NCI-H2029 treated with DMSO at 0.1 percent for 48 hours (cell line): Measurements from ENCODE around the gene VAV2.

Experiments
- DNase-seq: peaks from one replicate; lab custom pipeline; 2025; lab: John Stamatoyannopoulos, UW

VAV2 gene

DNA sequence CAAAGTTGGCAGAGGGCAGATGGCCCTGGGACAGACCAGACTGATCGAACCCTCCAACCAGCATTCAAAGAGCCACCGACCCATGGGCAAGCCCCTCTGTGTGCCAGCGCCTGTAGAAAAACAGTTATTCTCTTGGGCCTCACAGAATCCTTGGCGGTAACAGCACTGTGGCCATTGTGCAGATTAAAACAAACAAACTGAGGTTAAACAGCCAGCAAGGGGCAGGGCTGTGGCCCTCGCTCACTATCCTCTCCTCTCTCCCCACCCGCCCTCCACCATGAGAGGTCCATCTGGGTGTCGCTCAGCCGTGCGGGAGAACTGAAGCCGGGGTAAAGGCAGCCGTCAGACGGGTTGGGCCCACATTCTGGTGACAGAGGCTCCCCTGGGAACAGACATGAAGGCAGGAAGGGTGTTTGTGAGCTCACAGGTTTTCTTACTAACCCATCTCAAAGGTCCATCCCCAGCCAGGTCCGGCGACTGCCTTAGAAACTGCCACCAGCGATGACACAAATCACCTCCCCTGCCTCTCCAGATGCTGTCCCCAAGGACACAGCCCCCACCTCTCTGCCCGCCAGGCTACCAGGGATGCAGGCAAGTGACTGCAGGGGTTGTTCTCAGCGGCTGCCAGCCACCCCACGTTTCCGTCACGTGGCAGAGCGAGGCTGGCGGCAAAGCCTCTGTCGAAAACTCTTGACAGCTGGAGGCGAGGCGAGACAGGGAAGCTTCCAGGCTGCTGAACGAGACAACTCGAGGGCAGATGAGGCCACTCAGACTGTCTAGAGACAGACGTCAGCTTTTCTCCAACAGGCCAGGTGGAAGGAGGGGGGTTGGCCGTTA is 178.2 kb downstream of the VAV2 start:
- no peak for DNase-seq

DNA sequence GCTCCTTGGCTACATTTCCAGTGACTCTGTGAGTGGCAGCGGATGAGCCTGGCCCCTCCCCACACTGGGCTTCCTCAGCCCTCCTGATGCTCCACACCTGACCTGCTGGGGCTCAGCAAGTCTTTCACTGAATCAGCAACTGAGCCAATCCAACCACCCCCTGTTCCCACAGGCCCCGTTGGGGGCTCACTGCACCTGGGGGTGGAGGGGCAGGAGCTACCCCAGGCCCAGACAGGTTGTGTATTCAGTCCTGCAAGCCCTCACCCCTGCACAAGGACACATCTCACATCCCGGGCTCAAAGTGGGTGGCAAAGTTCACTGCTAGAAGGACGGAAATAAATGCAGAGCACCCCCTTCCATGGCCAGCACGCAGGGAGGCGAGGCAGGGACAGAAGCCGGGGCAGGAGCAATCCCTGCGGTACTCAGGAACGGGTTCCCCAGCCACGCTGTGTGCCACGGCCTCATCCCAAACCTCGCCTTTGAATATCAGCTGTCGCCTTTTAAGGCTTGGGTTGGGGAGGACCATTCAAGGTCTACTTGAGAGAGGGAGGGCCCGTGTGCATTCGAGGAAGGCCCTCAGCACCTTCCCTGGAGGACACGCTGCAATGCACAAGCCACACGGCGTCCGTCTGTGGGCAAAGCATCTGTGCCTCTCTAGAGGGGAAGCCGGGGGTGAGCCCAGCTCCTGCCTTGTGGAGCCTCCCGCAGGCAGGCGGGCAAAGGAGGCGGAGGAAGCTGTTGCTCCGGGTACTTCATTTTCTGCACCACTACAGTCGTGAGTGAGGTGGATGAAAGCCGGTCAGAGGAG is 179.0 kb downstream of the VAV2 start:
- no peak for DNase-seq

DNA sequence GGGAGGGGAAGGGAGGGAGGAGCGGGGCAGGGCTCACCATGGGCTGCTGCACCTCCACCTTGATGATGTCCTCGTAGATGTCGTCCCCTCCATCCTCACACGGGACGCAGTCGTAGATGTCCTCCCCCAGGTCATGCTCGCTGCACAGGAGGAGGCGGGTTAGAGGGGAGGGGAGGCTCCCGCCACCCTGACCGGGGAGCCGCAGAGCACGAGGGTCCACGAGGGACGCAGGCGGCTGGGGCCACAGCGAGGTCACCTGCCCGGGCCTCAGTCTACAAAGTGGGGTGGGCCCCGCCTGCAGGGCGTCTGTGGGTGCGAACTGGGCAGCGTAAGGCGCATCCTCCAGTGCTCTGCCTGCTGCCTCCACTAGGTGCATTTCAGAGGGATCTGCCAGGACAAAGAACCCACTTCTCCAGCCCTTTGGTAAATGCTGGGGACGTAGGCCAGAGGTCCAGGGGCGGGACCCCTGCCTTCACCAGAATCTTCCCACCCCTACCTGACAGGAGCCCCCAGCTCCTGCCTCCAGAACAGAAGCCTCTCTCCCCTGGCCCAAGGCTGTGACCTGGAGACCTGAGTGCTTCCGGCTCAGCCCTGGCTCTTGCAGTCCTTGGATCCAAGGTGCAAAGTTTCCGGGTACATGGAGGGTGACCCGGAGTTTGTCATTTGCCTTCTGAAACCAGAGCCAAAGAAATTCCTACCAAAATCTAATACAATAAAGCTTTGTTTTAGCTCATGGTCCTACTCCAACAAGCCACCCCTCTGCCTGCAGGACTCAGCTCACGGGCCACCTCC is 179.9 kb downstream of the VAV2 start:
- no peak for DNase-seq

DNA sequence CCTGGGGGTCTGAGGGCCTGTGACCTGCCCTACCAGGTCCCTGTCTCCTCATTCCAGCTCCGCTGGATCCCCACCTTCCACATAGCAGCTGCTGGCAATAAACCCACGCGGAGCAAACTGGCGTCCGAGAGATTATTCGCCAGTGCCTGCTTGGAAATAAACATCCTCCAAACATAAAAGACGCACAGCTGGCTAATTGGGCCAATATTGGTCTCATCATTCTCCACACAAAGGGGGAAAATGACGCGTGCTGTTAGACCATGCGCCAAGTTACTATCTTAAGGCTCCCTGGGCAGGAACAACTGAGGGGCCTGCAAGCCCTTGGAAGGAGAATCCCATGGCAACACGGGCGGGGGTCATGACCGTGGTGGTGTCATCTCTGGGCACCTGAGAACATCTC is 180.7 kb downstream of the VAV2 start:
- no peak for DNase-seq

DNA sequence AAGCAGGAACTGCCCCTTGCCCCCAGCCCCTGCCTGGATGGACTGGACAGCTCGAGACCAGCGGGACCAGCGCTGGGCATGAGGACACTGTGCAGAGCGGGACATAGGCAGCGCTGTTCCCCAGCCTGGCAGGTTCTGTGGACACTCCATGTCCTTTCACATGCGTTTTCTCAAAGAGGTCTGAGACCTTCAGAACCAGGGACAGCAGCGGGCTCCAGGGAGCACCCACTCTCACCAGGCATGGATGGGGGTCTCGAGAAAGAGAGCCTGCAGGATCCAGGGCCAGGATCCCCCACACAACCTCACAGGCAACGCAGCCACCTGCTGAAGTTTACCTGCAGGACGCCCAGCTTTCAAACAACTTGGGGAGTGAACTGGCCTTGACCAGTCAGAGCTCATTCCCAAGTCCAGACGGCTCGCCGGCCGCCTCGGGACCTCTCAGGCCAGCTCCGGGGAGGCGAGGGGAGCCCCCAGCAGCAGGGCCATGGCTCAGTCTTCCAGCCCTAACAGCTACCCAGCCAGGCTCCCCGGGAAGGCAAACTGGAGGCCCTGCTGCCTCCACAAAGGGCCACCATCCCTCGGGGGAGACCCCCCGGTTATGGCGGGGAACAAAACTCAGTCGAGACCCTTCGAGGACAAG is 181.4 kb downstream of the VAV2 start:
- no peak for DNase-seq

DNA sequence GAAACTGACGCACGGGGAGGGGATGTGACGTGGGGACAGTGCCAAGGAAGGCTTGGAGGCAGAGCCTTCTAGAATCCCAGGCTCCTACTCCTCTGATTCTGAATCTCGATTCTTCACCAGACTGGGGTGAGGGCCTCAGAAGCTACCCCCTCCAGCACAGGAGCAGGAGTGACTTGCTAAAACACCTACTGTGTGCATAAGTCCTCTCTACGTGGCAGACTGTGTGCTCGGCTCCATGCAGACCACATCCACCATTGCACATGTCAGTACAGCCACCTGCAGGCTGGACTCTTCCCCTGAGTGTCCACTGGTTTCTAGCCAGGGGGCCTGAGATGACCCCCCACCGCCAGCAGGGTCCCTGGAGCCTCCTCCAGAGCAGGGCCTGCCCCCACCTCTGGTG is 182.8 kb downstream of the VAV2 start:
- DNase-seq, result no peak

DNA sequence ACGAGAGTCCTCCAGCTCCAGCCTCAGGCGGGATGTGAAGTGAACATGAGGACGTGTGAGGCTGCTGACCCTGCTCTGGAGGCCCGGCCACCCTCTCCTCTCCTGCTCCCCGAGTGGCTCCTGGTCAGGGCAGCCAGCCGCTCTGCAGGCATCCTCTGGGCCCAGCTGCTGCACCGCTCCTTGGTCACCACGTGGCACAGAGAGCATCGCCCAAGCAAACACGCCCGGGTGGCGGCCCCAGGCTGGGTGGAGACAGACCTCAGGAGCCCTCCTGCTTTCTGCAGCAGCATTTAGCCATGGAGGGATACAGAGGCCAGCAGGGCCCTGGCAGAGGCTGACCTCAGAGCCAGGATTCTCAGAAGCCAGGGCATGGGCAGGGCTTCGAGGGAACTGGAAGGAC is 184.3 kb downstream of the VAV2 start:
- DNase-seq, result no peak

DNA sequence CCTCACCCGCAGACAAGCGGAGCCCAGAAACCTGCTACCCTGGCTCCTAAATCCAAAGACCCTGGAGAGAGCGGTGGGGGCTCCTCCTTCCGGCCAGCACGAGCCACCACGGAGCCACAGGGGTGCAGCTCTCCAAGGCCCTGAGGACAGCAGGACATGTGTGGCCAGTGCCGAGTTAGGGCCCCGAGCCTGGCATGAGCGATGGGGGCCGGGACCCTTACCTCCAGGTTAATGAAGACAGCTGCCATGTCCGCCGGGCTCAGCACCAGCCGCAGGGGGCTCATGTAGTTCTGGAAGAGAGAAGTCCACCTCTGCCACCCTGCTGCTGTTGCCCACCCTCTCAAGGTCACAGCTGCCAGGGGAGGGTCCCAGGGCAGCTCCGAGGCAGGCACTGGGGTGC is 185.1 kb downstream of the VAV2 start:
- DNase-seq, result no peak

DNA sequence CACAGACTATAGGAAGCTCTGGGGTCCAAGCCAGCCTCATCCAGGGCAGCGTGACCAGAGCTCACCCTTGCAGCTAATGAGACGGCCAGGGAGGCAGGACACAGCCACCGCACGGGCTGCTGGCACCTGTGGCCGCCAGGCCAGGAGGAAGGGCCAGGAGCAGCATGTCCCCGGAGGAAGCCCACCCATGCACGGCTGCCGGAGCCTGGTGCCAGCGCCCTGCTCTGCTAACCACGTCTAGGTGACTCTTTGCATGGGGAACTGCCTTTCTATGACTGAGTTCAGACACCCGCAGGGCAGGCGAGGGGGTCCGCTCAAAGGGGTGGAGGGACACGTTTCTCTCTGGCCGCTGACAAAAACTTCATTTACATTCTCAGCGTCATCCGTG is 185.5 kb downstream of the VAV2 start:
- DNase-seq, result no peak

DNA sequence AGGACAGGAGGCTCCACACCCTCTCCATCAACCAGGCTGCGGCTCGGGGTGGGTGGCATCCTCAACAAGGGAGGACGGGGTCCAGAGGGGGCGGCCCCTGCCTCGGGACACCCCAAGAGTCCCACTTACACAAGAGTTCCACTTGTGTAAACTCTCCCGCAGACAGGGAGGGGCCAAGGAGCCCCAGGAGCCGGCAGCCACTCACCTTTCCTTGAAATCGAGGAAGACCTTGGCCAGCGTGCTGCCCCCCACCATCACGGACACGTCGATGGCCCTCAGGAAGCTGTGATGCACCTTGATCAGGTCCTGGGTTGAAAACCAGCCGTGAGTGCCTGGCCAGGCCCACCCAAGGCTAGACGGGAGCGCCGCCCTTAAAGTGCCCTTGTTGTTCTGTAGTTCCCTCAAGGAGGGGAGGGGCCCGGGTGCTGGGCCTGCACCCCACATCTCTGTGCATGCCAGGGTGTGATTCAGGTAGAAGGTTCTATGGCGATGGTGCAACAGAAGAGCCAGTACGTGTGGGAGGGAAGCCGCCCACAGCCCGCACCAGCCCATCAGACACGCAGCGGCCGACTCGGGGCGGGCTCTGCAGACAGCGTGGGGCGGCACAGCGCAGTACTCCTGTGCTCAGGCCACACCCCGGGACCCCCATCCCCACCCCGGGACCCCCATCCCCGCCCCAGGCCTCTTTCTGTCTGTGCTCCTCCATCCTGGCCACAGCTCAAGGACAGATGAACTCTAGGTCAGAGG is 186.1 kb downstream of the VAV2 start:
- no peak for DNase-seq

DNA sequence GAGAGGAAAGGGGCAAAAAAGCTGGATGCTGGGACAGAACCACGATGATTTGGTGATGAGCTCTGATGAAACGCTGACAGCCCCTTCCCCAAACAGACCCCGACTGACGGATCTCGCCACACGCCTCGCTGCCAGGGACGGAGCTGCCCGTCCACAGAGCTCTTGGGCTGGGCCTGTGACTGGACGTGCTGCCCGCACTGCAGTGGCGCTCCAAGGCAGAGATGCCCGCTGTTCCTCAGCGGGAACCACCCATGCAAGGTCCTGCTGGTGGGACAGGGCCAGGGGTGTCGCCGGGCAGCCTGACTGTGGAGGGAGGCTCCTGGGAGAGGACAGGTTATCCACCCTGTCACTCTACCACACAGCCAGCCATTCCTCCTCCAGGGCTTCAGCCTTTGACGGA is 187.9 kb downstream of the VAV2 start:
- DNase-seq, result no peak

DNA sequence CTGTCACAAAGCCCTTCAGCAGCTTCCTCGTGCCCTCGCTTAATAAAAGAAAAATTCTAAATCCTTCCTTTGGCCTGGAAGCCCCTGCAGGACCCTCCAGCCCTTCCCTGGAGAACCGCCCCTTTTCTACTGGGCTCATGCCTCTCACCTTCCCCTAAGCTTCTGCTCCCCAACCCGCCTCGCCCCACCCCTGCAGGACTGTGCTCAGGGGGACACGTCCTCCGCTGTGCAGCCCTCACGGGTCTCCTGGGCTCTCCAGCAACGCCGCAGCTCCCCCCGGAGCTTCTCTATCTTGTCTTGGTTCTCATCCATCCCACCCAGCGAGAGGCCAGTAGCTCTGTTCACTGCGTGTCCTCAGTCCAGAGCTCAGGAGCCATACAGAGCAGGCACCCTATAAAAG is 188.4 kb downstream of the VAV2 start:
- DNase-seq, result no peak

DNA sequence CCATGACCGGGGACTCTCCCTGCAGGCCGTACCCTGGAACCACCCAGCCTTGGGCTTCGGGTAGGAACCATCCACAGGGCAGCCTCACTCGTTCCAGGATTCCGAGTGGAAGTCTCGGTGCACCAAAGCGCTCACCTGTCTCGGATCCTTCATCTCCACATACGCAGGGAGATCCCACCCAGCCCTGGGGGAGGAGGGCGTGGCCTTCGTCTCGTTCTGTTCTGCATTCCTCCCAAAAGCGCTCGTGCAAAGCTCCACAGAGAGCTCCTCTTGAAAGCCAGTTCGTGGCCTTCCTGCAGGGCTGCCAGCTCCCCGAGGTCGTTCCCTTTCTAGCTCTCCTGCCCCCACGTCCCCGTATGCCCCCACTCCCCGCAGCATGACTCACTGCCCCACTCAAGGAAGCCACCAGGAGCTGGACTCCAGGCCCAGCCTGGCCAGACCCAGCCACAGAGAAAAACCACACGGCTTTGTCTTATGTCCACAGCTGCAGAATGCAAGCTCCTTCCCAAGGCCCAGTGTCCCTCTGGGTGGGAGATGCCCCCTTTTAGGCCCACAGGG is 189.0 kb downstream of the VAV2 start:
- no peak for DNase-seq

DNA sequence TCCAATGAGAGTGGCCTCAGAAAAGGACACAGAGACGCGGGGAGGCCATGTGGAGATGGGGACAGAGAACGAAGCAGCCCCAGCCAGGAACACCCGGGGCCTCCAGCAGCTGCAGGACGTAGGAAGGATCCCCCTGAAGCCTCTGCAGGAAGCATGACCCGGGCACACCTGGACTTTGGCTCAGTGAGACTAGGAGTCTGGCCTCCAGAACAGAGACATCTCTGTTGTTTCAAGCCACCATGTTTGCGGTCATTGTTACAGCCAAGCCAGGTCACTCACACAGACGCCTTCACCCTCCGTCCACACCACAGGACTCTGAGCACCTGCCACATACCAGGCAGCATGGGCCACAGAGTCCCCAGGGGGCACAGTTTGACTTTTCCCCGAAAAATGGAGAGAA is 190.4 kb downstream of the VAV2 start:
- DNase-seq, result no peak

DNA sequence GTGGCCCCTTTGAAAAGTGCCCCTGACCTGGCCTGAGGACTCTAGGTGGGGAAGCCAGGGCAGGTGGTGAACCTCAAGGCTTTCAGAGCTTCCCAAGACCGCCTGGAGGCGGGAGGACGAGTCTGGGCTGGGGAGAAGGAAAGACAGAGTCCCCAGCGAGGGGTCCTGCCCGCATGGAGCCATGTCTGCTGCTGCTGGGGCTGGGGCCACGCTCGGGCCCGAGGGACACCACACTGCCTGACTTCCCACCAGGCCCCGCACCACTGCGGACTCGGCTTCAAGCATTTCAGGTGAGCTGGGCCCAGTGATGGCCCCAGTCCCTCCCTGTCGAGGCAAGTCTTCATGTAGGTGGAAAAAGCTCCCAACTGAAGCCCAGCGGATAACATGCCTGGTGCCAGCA is 191.9 kb downstream of the VAV2 start:
- no peak for DNase-seq

DNA sequence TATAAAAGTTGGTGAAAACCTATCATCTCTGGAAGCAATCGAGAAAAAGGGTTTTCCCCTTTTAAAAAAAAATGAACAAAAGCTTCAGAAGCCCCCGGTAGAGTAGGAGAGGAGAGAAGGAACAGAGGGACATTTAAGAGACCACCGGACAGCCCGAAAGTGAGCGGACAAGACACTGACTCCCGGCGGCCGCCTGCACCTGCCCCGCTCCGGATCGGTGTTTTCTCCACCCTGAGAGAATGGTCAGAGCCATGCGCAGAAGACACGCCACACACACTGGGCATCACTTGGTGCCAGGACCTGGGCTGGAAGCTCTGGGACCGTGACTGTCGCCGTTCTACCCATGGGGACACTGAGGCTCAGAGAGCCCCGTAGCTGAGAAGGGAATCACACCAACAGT is 192.4 kb downstream of the VAV2 start:
- DNase-seq, result no peak

DNA sequence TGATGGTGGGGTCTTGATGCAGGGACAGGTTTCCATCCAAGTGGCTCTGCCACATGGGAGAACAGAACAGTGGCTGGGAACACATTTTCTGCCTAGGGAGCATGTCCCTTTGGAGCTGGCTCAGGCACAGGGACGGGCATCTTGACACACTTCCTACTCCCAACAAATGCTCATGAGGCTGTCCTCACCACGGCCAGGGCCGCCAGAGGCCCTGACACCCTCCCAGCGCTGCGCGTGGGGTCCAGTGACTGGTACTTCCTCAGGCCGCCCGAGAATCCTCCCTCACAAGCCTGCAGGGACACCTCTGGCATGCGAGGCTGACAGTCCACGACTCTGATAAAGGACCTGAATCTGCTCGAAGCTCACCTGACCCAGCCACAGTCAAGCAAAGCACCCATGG is 193.0 kb downstream of the VAV2 start:
- DNase-seq, result no peak

DNA sequence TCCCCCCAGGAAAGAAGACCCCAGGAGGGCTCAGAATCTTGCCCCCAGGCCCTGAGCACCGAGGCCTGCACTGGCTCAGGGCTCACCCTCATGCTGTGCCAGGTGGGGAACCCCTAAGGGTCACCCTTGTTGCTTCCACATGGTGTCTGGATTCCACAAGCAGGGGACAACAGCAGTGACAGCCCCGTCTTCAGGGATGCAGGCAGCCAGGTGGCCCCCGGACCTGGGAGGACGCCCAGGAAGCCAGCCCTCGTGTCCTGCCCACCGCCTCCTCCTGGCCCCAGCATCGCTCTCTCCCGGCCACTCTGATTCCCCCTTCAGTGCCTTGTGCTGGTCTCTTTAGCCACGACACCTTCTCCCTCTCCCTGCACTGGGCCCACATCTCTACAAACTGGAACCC is 194.0 kb downstream of the VAV2 start:
- DNase-seq, result no peak

DNA sequence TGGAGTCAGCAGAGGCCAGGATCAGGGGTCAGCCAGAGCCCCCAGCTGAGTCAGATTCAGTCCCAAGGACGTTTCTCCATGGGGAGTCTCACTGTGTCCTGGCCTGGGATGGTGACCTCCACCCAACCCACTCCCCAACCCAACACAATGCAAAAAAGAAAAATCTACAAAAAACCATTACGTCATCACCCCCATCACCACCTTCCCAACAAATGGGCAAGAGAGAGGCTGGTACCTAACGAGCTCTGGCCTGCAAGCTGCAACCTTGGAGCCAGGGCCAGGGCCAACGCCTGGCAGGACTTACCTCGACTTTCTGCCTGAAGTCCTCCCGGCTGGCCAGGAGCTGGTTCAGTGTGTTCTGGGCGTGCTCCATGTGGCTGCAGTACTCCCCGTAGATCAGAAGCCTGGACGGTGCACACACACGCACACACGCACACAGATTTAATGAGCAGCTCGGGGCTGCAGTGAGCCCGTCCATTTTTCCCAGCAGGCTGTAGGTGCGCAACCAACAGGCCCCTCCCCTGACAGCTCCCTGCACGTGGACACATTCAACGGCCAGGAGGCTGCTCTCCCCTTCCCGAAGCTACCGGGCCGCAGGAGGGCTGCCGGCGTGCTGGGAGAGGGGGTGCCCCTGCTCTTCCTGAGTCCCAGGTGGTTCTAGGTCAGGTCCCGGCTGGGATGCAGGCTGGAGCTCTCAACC is 194.6 kb downstream of the VAV2 start:
- no peak for DNase-seq

DNA sequence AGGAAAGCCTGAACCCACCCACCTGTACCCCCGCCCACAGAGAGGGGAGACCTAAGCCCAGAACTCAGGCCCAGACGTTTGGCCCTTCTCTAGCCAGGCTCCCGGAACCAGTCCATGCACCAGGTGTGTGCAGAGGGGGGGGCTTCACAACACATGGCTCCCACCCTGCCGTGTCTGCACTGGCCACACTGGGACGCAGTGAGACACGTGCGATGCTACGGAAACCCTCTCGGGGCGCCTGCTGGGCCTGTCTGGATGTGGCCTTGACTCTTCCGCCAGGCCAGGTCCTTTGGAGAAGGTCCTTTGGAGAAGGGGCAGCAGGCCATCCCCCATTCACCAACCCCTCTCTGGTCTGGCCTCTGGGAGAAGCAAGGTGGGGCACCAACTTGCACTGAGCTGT is 195.6 kb downstream of the VAV2 start:
- no peak for DNase-seq

DNA sequence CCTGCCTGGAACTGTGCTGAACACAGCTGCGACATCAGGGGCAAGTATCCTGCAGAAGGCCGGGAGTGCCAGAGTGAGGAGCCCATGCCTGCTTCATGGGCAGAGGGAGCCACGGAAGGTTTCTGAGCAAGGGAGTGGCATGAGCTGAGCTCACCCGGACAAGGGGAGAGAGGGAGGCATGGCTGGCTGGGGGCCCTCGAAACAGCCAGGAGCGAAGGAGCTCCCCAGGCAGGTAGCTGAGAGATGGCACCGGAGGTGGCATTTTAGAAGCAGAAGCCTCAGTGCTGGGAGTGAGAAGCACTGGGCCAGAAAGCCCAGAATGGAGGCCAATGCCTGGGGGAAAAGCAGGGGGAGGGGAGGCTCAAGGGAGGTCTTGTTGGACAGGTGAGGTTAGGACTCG is 197.1 kb downstream of the VAV2 start:
- DNase-seq, result no peak
